ENCODE results near the gene DAO.

The DAO gene

GRCh38 chr12:108875682-108876361 lies 4.1 kb upstream of the DAO start:
- no peak for DNase-seq (ENCODE audit: low spot score)

- DNase-seq (ENCODE audit: low spot score): no peak
Observed at GRCh38 chr12:108876550-108876949, 3.3 kb upstream of the DAO start.

- no peak for DNase-seq (ENCODE audit: low spot score)
Observed at GRCh38 chr12:108881953-108882352, 2.1 kb downstream of the DAO start.

- no peak for DNase-seq (ENCODE audit: low spot score)
Observed at GRCh38 chr12:108884116-108885012, 4.5 kb downstream of the DAO start.

- no peak for DNase-seq (ENCODE audit: low spot score)
Observed at GRCh38 chr12:108886873-108887629, 7.2 kb downstream of the DAO start.

GRCh38 chr12:108888031-108888430 lies 8.1 kb downstream of the DAO start:
- no peak for DNase-seq (ENCODE audit: low spot score)

- DNase-seq (ENCODE audit: low spot score): no peak
Observed at GRCh38 chr12:108890208-108890607, 10.3 kb downstream of the DAO start.

- DNase-seq (ENCODE audit: low spot score): no peak
Observed at GRCh38 chr12:108895220-108895802, 15.4 kb downstream of the DAO start.

- no peak for DNase-seq (ENCODE audit: low spot score)
Observed at GRCh38 chr12:108896336-108896735, 16.4 kb downstream of the DAO start.

- DNase-seq (ENCODE audit: low spot score): no peak
Observed at GRCh38 chr12:108896817-108897216, 16.9 kb downstream of the DAO start.

GRCh38 chr12:108899145-108899544 lies 19.3 kb downstream of the DAO start:
- DNase-seq (ENCODE audit: low spot score): no peak

GRCh38 chr12:108905725-108906124 lies 25.8 kb downstream of the DAO start:
- DNase-seq (ENCODE audit: low spot score): no peak

GRCh38 chr12:108906971-108907370 lies 27.1 kb downstream of the DAO start:
- no peak for DNase-seq (ENCODE audit: low spot score)

- no peak for DNase-seq (ENCODE audit: low spot score)
Observed at GRCh38 chr12:108907839-108908351, 28.0 kb downstream of the DAO start.

- DNase-seq (ENCODE audit: low spot score): no peak
Observed at GRCh38 chr12:108910336-108910735, 30.4 kb downstream of the DAO start.

- DNase-seq (ENCODE audit: low spot score): no peak
Observed at GRCh38 chr12:108911915-108912314, 32.0 kb downstream of the DAO start.

- no peak for DNase-seq (ENCODE audit: low spot score)
Observed at GRCh38 chr12:108912361-108912760, 32.5 kb downstream of the DAO start.

GRCh38 chr12:108914121-108914531 lies 34.2 kb downstream of the DAO start:
- DNase-seq (ENCODE audit: low spot score): no peak

GRCh38 chr12:108915632-108916133 lies 35.8 kb downstream of the DAO start:
- DNase-seq (ENCODE audit: low spot score): no peak

GRCh38 chr12:108916336-108916735 lies 36.4 kb downstream of the DAO start:
- DNase-seq (ENCODE audit: low spot score): no peak

- DNase-seq (ENCODE audit: low spot score): no peak
Observed at GRCh38 chr12:108918206-108918605, 38.3 kb downstream of the DAO start.

All from putamen (tissue), 1 donor.